SW480 (cell line): ENCODE results near the gene SBF2.
A peak's percentile ranks its signal among the peaks of the same experiment; 100 is the strongest.
"Not testable (repeated sequence)": the region's sequence is repeated elsewhere in the genome, so short reads cannot be mapped to it uniquely, and the experiment has no call there.

Source experiments
- DNase-seq: peaks from one replicate; pipeline ENCODE4 v3.0.0-alpha.2; 2016; ENCODE audit warnings: low spot score

SBF2 gene

GRCh38 chr11:10017050-10017449 is 277.0 kb downstream of the SBF2 start:
- DNase-seq: no peak

GRCh38 chr11:10012068-10012467 is 282.0 kb downstream of the SBF2 start:
- no peak for DNase-seq

- DNase-seq: no peak
Measured at GRCh38 chr11:10005955-10006525, 288.0 kb downstream of the SBF2 start.

GRCh38 chr11:10004526-10005113 is 289.4 kb downstream of the SBF2 start:
- no peak for DNase-seq

GRCh38 chr11:10002221-10002620 is 291.8 kb downstream of the SBF2 start:
- no peak for DNase-seq

GRCh38 chr11:9992306-9992705 is 301.7 kb downstream of the SBF2 start:
- DNase-seq: no peak

GRCh38 chr11:9990221-9990973 is 303.6 kb downstream of the SBF2 start:
- DNase-seq: no peak

GRCh38 chr11:9987303-9987702 is 306.7 kb downstream of the SBF2 start:
- not testable (repeated sequence) for DNase-seq

- DNase-seq: peak; percentile 45
Measured at GRCh38 chr11:9982796-9983579, 311.0 kb downstream of the SBF2 start.

- no peak for DNase-seq
Measured at GRCh38 chr11:9982127-9982795, 311.8 kb downstream of the SBF2 start.

GRCh38 chr11:9980931-9981330 is 313.1 kb downstream of the SBF2 start:
- no peak for DNase-seq

- DNase-seq: no peak
Measured at GRCh38 chr11:9977554-9977953, 316.5 kb downstream of the SBF2 start.

- no peak for DNase-seq
Measured at GRCh38 chr11:9974375-9974774, 319.6 kb downstream of the SBF2 start.

GRCh38 chr11:9973921-9974320 is 320.1 kb downstream of the SBF2 start:
- no peak for DNase-seq

GRCh38 chr11:9972989-9973388 is 321.0 kb downstream of the SBF2 start:
- peak; percentile 45 for DNase-seq

- DNase-seq: no peak
Measured at GRCh38 chr11:9971894-9972293, 322.1 kb downstream of the SBF2 start.

- DNase-seq: no peak
Measured at GRCh38 chr11:9969068-9969467, 325.0 kb downstream of the SBF2 start.

- no peak for DNase-seq
Measured at GRCh38 chr11:9962722-9963121, 331.3 kb downstream of the SBF2 start.

GRCh38 chr11:9957072-9957471 is 336.9 kb downstream of the SBF2 start:
- DNase-seq: no peak

- DNase-seq: no peak
Measured at GRCh38 chr11:9956483-9956882, 337.5 kb downstream of the SBF2 start.

- no peak for DNase-seq
Measured at GRCh38 chr11:9955391-9955790, 338.6 kb downstream of the SBF2 start.

GRCh38 chr11:9953994-9954626 is 339.9 kb downstream of the SBF2 start:
- no peak for DNase-seq
